SU-DHL-6 (cell line): Measurements from ENCODE around the gene TLK1.

Source experiments
- H2AFZ ChIP-seq: fragments of 200-600 bp; sonication (generic); 2 replicates; pipeline ENCODE4 v1.6.1; 2014; ENCODE audit warnings: low read depth, mild to moderate bottlenecking, moderate library complexity, mixed read lengths, antibody characterized with exemption, low read length; ENCODE audit not compliant: severe bottlenecking
- H3F3A ChIP-seq: fragments of 200-600 bp; shearing (Covaris generic); 2 replicates; pipeline ENCODE4 v1.6.0; 2016; ENCODE audit warnings: antibody characterized with exemption, mild to moderate bottlenecking; ENCODE audit not compliant: insufficient read depth
- H3K27ac ChIP-seq: fragments of 200-600 bp; sonication (generic); 2 replicates; pipeline ENCODE4 v1.5.1; 2016; ENCODE audit warnings: low read depth, mild to moderate bottlenecking, low read length, moderate library complexity, mixed read lengths
- H3K27me3 ChIP-seq: fragments of 200-600 bp; sonication (generic), shearing (Covaris generic); 2 replicates; pipeline ENCODE4 v1.6.0; 2014; ENCODE audit warnings: mild to moderate bottlenecking, low read length
- H3K36me3 ChIP-seq: fragments of 200-600 bp; sonication (generic); 2 replicates; pipeline ENCODE4 v1.6.1; 2014; ENCODE audit warnings: mild to moderate bottlenecking, low read length, mixed read lengths
- H3K4me2 ChIP-seq: fragments of 300-600, 200-600 bp; shearing (Covaris generic), sonication (generic); 2 replicates; pipeline ENCODE4 v1.6.0; 2014; ENCODE audit warnings: low read length, low read depth, mild to moderate bottlenecking; ENCODE audit not compliant: poor library complexity, severe bottlenecking
- H3K4me3 ChIP-seq: fragments of 200-600 bp; sonication (generic); 2 replicates; pipeline ENCODE4 v1.5.1; 2014; ENCODE audit warnings: antibody characterized with exemption, low read length, mild to moderate bottlenecking, mixed read lengths; ENCODE audit not compliant: insufficient read depth, poor library complexity, severe bottlenecking
- H3K79me2 ChIP-seq: fragments of 200-600 bp; sonication (generic); 2 replicates; pipeline ENCODE4 v1.6.1; 2014; ENCODE audit warnings: mild to moderate bottlenecking, low read length, moderate library complexity; ENCODE audit not compliant: insufficient read depth
- H3K9ac ChIP-seq: fragments of 200-600 bp; sonication (generic); 2 replicates; pipeline ENCODE4 v1.7.0; 2014; ENCODE audit warnings: mild to moderate bottlenecking, low read length
- H3K9me2 ChIP-seq: fragments of 200-600 bp; sonication (generic); replicated peaks from 2 replicates; pipeline ENCODE4 v1.6.1; 2014; ENCODE audit warnings: low read length; ENCODE audit not compliant: insufficient read depth
- H3K9me3 ChIP-seq: fragments of 200-600 bp; sonication (generic); 2 replicates; pipeline ENCODE4 v1.6.1; 2014; ENCODE audit warnings: low read length, mixed read lengths; ENCODE audit not compliant: insufficient read depth
- H4K20me1 ChIP-seq: fragments of 200-600 bp; sonication (generic); 2 replicates; pipeline ENCODE4 v1.6.1; 2014; ENCODE audit warnings: low read depth, mild to moderate bottlenecking, antibody characterized with exemption, low read length, moderate library complexity, mixed read lengths
- EZH2phosphoT487 ChIP-seq: fragments of 200-600 bp; sonication (generic), shearing (Covaris generic); conservative IDR thresholded peaks from 2 replicates; pipeline ENCODE4 v1.6.1; 2018; ENCODE audit warnings: mild to moderate bottlenecking, antibody characterized with exemption, low read length, moderate library complexity, mixed read lengths
- TF ChIP-seq, protein P1 (sequence below): fragments of 200-600 bp; sonication (generic); IDR thresholded peaks from one replicate; pipeline ENCODE4 v1.5.1; 2017; ENCODE audit warnings: antibody characterized with exemption, mild to moderate bottlenecking, low read length, moderate library complexity; ENCODE audit not compliant: insufficient read depth, poor library complexity, severe bottlenecking

The TLK1 gene

DNA sequence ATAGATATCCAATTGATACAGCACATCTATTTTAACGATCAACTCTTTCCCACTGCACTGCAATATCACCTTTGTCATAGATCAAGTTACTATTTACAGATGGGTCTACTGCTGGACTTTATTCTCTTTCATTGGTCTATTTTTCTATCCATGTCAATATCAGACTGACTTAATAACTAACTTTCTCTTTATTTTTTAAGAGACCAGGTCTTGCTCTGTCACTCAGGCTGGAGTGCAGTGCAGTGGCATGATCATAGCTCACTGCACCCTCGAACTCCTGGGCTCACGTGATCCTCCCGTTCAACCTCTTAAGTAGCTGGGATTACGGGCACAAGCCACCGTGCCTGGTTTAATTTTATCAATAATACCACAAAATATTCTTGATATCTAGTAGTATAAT is 71.2 kb downstream of the TLK1 start:
- Histone ChIP-seq H3K4me2 (no peak overlapping the region), H3K36me3 (peaks cover 5% of the 10 kb centered on the region), H3K27me3 (no peaks in the 10 kb centered on the region), H3F3A (peaks cover 17% of the 10 kb centered on the region; the same call in 1 of the 2 replicates), H3K79me2 (peaks cover 98% of the 10 kb centered on the region), H3K9me2 (no peaks in the 10 kb centered on the region), H3K9ac (no peak overlapping the region), H2AFZ (no peak overlapping the region), H3K27ac (no peak overlapping the region), H3K9me3 (no peaks in the 10 kb centered on the region), H3K4me3 (no peak overlapping the region), H4K20me1 (peaks cover 26% of the 10 kb centered on the region)
- TF ChIP-seq, protein P1, sequence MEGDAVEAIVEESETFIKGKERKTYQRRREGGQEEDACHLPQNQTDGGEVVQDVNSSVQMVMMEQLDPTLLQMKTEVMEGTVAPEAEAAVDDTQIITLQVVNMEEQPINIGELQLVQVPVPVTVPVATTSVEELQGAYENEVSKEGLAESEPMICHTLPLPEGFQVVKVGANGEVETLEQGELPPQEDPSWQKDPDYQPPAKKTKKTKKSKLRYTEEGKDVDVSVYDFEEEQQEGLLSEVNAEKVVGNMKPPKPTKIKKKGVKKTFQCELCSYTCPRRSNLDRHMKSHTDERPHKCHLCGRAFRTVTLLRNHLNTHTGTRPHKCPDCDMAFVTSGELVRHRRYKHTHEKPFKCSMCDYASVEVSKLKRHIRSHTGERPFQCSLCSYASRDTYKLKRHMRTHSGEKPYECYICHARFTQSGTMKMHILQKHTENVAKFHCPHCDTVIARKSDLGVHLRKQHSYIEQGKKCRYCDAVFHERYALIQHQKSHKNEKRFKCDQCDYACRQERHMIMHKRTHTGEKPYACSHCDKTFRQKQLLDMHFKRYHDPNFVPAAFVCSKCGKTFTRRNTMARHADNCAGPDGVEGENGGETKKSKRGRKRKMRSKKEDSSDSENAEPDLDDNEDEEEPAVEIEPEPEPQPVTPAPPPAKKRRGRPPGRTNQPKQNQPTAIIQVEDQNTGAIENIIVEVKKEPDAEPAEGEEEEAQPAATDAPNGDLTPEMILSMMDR = no peak
- no peak for TF ChIP-seq EZH2phosphoT487

DNA sequence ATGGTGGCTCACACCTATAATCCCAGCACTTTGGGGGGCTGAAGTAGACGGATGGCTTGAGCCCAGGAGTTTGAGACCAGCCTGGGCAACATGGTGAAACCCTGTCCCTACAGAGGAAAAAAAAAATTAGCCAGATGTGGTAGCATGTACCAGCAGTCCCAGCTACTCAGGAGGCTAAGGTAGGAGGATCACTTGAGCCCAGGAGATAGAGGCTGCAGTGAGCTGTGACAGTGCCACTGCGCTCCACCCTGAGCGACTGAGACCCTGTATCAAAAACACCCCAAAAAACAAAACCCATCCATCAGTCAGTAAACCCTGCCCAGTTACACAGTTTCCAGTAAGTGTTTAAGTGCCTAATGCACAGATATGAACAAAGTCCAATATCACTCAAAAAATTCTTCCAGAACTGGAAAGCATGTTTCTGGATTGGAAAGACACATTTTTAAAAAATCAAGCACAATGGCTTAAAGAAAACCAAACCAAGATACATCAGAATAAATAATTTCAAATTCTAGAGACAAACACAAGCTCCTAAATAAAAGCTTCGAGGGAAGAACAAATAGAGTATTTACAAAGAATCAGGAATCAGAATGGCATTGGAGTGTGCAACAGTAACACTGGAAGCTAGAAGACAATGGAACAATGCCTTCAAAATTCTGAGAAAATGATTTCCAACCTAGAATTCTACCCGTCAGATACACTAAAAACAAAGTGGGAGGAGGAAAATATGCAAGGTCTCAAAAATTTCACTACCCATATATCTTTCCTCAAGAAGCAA is 72.4 kb downstream of the TLK1 start:
- Histone ChIP-seq H3K4me2 (no peak overlapping the region), H4K20me1 (peaks cover 33% of the 10 kb centered on the region), H3K79me2 (peaks cover 98% of the 10 kb centered on the region), H3K27ac (no peak overlapping the region), H3K9me3 (no peaks in the 10 kb centered on the region), H2AFZ (no peak overlapping the region), H3K27me3 (no peaks in the 10 kb centered on the region), H3K4me3 (no peak overlapping the region), H3K9me2 (no peaks in the 10 kb centered on the region), H3F3A (peaks cover 17% of the 10 kb centered on the region; the same call in 1 of the 2 replicates), H3K9ac (no peak overlapping the region), H3K36me3 (peaks cover 5% of the 10 kb centered on the region)
- no peak for TF ChIP-seq EZH2phosphoT487
- TF ChIP-seq, protein P1 = no peak

DNA sequence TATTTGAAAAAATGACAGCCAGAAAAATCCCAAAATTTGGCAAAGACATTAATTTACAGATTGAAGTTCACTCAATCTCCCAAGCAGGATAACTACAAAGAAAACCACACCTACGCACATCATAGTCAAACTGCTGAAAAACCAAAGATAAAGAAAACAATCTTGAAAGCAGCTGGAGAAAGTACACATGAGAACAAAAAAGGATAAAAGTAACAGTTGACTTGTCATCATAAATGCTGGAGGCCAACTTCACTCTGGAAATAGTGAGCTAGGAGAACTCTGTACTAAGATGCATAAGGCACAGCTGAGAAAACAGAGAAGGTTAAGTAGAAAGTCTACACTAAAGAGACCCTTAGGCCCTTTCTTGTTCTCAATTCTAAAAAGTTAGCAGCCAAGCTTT is 73.1 kb downstream of the TLK1 start:
- Histone ChIP-seq H2AFZ (no peak overlapping the region), H3K9me3 (no peaks in the 10 kb centered on the region), H3K4me2 (no peak overlapping the region), H3K79me2 (peaks cover 98% of the 10 kb centered on the region), H3K27ac (peak overlapping the region; percentile 1; the same call in 1 of the 2 replicates), H3K4me3 (no peak overlapping the region), H3K36me3 (peaks cover 9% of the 10 kb centered on the region), H4K20me1 (peaks cover 34% of the 10 kb centered on the region), H3K27me3 (no peaks in the 10 kb centered on the region), H3F3A (peaks cover 24% of the 10 kb centered on the region; the same call in 1 of the 2 replicates), H3K9me2 (no peaks in the 10 kb centered on the region), H3K9ac (no peak overlapping the region)
- TF ChIP-seq, protein P1 = no peak
- TF ChIP-seq EZH2phosphoT487 = no peak
